MM.1S (cell line): ENCODE measurements around the gene DCAF16.
A peak's percentile ranks its signal among the peaks of the same experiment; 100 is the strongest.

ENCODE experiments used
- DNase-seq: peaks from one replicate; pipeline ENCODE4 v3.0.0-alpha.2; 2015
- H2AFZ ChIP-seq: fragments of 300-600 bp; sonication (generic); 2 replicates; pipeline ENCODE4 v1.6.0; 2016; ENCODE audit warnings: antibody characterized with exemption, low read length
- H3F3A ChIP-seq: fragments of 300-600 bp; sonication (generic); 2 replicates; pipeline ENCODE4 v1.6.1; 2016; ENCODE audit warnings: mild to moderate bottlenecking, antibody characterized with exemption, low read length, moderate library complexity, mixed read lengths; ENCODE audit not compliant: insufficient read depth
- H3K27ac ChIP-seq: fragments of 300-600 bp; sonication (generic); 2 replicates; pipeline ENCODE4 v1.5.1; 2016; ENCODE audit warnings: mild to moderate bottlenecking, low read length
- H3K27me3 ChIP-seq: fragments of 300-600 bp; sonication (generic); replicated peaks from 2 replicates; pipeline ENCODE4 v1.6.0; 2016; ENCODE audit warnings: low read length; ENCODE audit not compliant: insufficient read depth
- H3K36me3 ChIP-seq: fragments of 300-600 bp; sonication (generic); replicated peaks from 2 replicates; pipeline ENCODE4 v1.6.1; 2016; ENCODE audit warnings: mild to moderate bottlenecking, low read length, mixed read lengths; ENCODE audit not compliant: insufficient read depth
- H3K4me1 ChIP-seq: fragments of 300-600 bp; sonication (generic); 2 replicates; pipeline ENCODE4 v1.6.1; 2016; ENCODE audit warnings: low read length, mixed read lengths
- H3K4me2 ChIP-seq: fragments of 300-600 bp; sonication (generic); 2 replicates; pipeline ENCODE4 v1.6.0; 2016; ENCODE audit warnings: low read depth, low read length
- H3K4me3 ChIP-seq: fragments of 300-600 bp; sonication (generic); 2 replicates; pipeline ENCODE4 v1.5.1; 2016; ENCODE audit warnings: low read length, mixed read lengths
- H3K79me2 ChIP-seq: fragments of 300-600 bp; sonication (generic); 2 replicates; pipeline ENCODE4 v1.6.1; 2016; ENCODE audit warnings: mixed run types, low read length, mixed read lengths
- H3K9ac ChIP-seq: fragments of 300-600 bp; sonication (generic); 2 replicates; pipeline ENCODE4 v1.6.1; 2016; ENCODE audit warnings: low read length, mixed read lengths
- H3K9me2 ChIP-seq: fragments of 300-600 bp; sonication (generic); replicated peaks from 2 replicates; pipeline ENCODE4 v1.6.1; 2016; ENCODE audit warnings: mild to moderate bottlenecking, low read length, mixed read lengths; ENCODE audit not compliant: insufficient read depth
- H3K9me3 ChIP-seq: fragments of 300-600 bp; sonication (generic); replicated peaks from 2 replicates; pipeline ENCODE4 v1.6.1; 2016; ENCODE audit warnings: mild to moderate bottlenecking, low read length, mixed read lengths; ENCODE audit not compliant: insufficient read depth
- H4K20me1 ChIP-seq: fragments of 300-600 bp; sonication (generic); 2 replicates; pipeline ENCODE4 v1.6.1; 2016; ENCODE audit warnings: mild to moderate bottlenecking, low read length, moderate library complexity, mixed read lengths; ENCODE audit not compliant: insufficient read depth
- EZH2 ChIP-seq: fragments of 300-600 bp; sonication (generic); optimal IDR thresholded peaks from 2 replicates; pipeline ENCODE3; 2017; ENCODE audit warnings: low read depth, mild to moderate bottlenecking, antibody characterized with exemption, low read length, mixed read lengths
- EZH2phosphoT487 ChIP-seq: fragments of 300-600 bp; sonication (generic); IDR thresholded peaks from 2 replicates; pipeline ENCODE4 v1.6.1; 2018; ENCODE audit warnings: antibody characterized with exemption, low read length
- TF ChIP-seq, protein P1 (sequence below): fragments of 300-600 bp; sonication (generic); IDR thresholded peaks from 2 replicates; pipeline ENCODE4 v1.5.1; 2016; ENCODE audit warnings: antibody characterized with exemption, low read length, mixed read lengths

DCAF16 gene

GRCh38 chr4:17809667-17810066, 890 bp downstream of the DCAF16 start:
- Histone ChIP-seq H3K27ac (peak overlapping the region; percentile 95), H3K4me2 (peak overlapping the region; percentile 94), H4K20me1 (peaks cover 30% of the 10 kb centered on the region), H3K79me2 (peaks cover 97% of the 10 kb centered on the region), H3K9me3 (no peaks in the 10 kb centered on the region), H3K36me3 (no peaks in the 10 kb centered on the region; the same call in 1 of the 2 replicates), H3K4me3 (peak overlapping the region; percentile 91), H3K27me3 (no peaks in the 10 kb centered on the region), H3K4me1 (peaks cover 32% of the 10 kb centered on the region), H2AFZ (no peak overlapping the region), H3K9ac (peak overlapping the region; percentile 96), H3F3A (peaks cover 13% of the 10 kb centered on the region), H3K9me2 (no peaks in the 10 kb centered on the region)
- DNase-seq = no peak
- TF ChIP-seq EZH2phosphoT487 = no peak
- no peak for TF ChIP-seq EZH2
- TF ChIP-seq, protein P1, sequence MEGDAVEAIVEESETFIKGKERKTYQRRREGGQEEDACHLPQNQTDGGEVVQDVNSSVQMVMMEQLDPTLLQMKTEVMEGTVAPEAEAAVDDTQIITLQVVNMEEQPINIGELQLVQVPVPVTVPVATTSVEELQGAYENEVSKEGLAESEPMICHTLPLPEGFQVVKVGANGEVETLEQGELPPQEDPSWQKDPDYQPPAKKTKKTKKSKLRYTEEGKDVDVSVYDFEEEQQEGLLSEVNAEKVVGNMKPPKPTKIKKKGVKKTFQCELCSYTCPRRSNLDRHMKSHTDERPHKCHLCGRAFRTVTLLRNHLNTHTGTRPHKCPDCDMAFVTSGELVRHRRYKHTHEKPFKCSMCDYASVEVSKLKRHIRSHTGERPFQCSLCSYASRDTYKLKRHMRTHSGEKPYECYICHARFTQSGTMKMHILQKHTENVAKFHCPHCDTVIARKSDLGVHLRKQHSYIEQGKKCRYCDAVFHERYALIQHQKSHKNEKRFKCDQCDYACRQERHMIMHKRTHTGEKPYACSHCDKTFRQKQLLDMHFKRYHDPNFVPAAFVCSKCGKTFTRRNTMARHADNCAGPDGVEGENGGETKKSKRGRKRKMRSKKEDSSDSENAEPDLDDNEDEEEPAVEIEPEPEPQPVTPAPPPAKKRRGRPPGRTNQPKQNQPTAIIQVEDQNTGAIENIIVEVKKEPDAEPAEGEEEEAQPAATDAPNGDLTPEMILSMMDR = no peak

- H3K9me2 ChIP-seq = no peaks in the 10 kb centered on the region
- H4K20me1 ChIP-seq = peaks cover 30% of the 10 kb centered on the region
- no peak for DNase-seq
- H2AFZ ChIP-seq = no peak overlapping the region
- H3K36me3 ChIP-seq = peaks cover 14% of the 10 kb centered on the region; the same call in 1 of the 2 replicates
- H3K9me3 ChIP-seq = no peaks in the 10 kb centered on the region
- peaks cover 96% of the 10 kb centered on the region for H3K79me2 ChIP-seq
- H3K27ac ChIP-seq = no peak overlapping the region
- H3K9ac ChIP-seq = no peak overlapping the region; the same call in 1 of the 2 replicates
- H3K27me3 ChIP-seq = no peaks in the 10 kb centered on the region
- peaks cover 22% of the 10 kb centered on the region for H3K4me1 ChIP-seq
- H3F3A ChIP-seq = peaks cover 13% of the 10 kb centered on the region
- TF ChIP-seq, protein P1 = no peak
- no peak for TF ChIP-seq EZH2phosphoT487
- no peak for TF ChIP-seq EZH2
- peak overlapping the region; percentile 91 for H3K4me3 ChIP-seq
- H3K4me2 ChIP-seq = peak overlapping the region; percentile 94
These were observed 3.1 kb downstream of the DCAF16 start for GRCh38 chr4:17807446-17807845.

DNA sequence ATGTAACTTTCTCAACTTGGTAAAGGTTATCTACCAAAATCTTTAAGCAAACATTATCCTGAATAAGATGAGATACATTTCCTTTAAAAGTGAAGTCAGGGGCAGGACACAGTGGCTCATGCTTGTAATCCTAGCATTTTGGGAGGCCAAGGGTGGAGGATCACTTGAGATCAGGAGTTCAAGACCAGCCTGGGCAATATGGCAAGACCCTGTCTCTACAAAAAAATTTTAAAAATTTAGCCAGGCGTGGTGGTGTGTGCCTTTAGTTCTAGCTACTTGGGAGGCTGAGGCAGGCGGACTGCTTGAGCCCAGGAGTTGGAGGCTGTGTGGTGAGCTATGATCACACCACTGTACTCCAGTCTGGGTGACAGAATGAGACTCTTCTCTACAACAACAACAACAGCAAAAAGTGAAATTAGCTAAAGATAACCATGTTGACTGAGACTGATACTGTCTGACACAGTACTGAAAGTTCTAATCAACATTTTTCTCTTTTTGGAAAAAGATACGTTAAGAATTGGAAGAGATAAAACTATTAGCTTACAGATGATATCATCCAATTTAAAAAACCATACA, 4.9 kb downstream of the DCAF16 start:
- H3K9me2 ChIP-seq = no peaks in the 10 kb centered on the region
- peaks cover 22% of the 10 kb centered on the region for H3K4me1 ChIP-seq
- TF ChIP-seq EZH2 (no peak), EZH2phosphoT487 (no peak)
- TF ChIP-seq, protein P1 = no peak
- no peak overlapping the region for H2AFZ ChIP-seq
- peaks cover 13% of the 10 kb centered on the region for H3F3A ChIP-seq
- no peak for DNase-seq
- no peak overlapping the region for H3K9ac ChIP-seq
- peaks cover 82% of the 10 kb centered on the region for H3K79me2 ChIP-seq
- H4K20me1 ChIP-seq = peaks cover 30% of the 10 kb centered on the region
- peaks cover 14% of the 10 kb centered on the region; the same call in 1 of the 2 replicates for H3K36me3 ChIP-seq
- no peaks in the 10 kb centered on the region for H3K27me3 ChIP-seq
- H3K4me2 ChIP-seq = no peak overlapping the region
- H3K27ac ChIP-seq = no peak overlapping the region
- H3K4me3 ChIP-seq = no peak overlapping the region
- no peaks in the 10 kb centered on the region for H3K9me3 ChIP-seq
